HG02943 (cell line): Measurements from ENCODE around the gene MARK1.
A peak's percentile ranks its signal among the peaks of the same experiment; 100 is the strongest.

Experiments used
- ATAC-seq: cut with Tn5 transposase; IDR thresholded peaks from one replicate; pipeline ENCODE4 v1.9.1; 2021; ENCODE audit warnings: mild to moderate bottlenecking, low read depth, moderate library complexity; ENCODE audit not compliant: unreplicated experiment

MARK1 gene

GRCh38 chr1:220527908-220528678 lies at the start of gene MARK1:
Gene MARK1 (plus strand): TSS chr1:220528136. CDS start chr1:220528823, 687 bp downstream.
- ATAC-seq, result peak; percentile 52

DNA sequence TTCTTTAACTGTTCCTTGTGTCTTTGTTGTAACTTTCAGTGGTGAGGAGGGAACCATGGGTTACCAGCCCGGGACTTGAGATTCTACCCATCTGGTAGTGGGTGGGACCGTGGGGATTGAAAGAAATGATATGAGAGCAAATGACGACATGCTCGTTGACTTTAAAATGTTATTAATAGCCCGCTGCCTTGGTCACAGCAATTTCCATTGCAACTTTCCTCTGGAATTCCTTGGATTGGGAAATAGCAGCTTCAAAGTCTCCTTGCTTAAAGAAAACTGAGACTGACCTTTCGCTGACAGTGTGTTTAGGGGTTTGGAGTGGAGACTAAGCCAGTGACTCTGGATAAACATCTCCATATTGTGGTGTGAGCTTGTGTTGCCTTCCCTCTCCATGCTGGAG lies 44.2 kb upstream of the MARK1 start:
- no peak for ATAC-seq

DNA sequence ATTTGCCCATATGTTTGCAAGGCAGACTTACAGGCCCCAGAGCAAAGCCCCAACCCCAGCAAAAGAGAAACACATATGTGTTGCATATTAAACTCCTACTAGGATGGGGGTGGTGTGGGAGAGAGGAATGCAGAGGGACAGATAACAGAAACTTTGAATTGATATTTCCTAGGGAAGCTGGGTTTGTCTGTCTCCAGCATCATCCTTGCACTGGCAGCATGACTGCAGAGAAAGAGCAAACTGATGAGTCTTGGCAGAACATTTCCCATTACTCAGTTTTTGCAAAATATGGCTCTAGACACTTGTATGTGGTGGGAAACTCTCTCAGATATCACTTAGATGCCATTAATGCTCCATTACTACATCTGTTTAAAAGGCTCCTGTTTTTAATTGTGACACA lies 43.8 kb upstream of the MARK1 start:
- no peak for ATAC-seq

- no peak for ATAC-seq
Observed at GRCh38 chr1:220485131-220485530, 42.8 kb upstream of the MARK1 start.

DNA sequence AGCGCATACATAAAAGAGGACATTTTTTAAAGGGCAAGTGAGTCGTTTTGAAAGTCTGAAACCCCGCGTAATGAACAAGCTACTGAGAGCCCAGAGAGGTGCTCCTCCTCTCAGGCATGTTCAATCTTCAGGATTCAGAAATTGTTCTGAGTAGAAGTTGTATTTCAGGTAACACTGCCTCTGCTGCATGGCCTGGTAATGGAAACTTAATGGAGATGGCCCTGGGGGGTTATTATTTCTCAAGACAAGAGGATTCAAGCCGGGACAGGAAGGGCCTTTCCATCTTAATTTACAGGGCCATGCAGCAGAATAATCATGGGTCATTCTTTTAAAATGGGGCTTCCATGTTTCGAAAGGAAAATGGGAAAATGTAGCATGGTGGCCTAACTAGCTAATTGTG lies 42.1 kb upstream of the MARK1 start:
- no peak for ATAC-seq

GRCh38 chr1:220487297-220487820 lies 40.6 kb upstream of the MARK1 start:
- no peak for ATAC-seq

- no peak for ATAC-seq
Observed at GRCh38 chr1:220491891-220492290, 36.0 kb upstream of the MARK1 start.

DNA sequence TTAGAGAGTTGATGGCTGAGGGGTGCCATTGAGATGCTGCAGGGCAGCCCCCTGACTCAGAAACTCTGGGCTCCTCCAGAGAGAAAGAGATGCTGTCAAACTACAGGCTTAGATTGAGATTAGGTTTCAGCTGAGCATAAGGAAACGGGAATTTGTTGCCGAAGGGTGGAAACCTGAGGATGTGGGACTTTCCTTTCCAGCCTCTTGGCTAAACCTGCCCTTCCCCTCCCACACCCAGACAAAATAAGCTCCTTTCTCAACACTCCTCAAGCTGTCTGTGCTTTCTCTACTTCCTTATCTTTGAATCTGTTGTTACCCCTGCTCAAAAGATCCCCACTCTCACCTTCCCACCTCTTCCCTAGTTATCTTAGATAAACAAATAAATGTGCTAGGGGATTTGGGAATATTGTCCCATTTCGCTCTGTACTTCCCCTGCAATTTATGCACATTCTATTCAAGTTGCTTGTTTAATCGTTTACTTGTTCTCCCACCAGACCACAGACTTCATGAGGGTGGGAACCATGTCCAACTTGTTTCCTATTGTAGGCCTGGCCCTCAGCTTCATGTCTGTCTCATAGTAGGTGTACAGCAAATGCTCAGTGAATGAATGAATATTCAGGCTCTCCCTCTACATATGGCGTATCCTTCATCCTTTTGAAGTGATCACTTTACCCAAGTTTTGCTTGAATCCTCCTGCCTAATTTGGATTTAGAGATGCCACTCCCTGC lies 30.6 kb upstream of the MARK1 start:
- no peak for ATAC-seq

DNA sequence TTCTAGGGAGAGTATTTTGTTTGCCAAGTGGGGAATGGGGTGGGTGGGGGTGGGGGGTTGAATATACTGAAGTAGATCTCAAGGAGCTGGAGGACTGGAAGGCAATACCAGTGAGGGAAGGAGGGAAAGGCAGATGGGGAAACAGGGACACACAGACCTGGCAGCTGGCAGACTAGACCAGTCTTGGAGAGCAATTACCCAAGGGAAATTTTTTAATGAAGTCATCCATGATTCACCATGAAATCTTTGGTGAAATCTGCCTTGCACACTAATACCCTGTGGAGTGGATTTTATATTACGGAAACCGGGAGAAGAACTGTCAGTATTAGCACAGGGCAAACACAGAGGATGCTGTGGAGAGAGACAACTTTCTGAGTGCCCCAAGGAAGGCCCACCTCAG lies 29.7 kb upstream of the MARK1 start:
- ATAC-seq, result no peak

DNA sequence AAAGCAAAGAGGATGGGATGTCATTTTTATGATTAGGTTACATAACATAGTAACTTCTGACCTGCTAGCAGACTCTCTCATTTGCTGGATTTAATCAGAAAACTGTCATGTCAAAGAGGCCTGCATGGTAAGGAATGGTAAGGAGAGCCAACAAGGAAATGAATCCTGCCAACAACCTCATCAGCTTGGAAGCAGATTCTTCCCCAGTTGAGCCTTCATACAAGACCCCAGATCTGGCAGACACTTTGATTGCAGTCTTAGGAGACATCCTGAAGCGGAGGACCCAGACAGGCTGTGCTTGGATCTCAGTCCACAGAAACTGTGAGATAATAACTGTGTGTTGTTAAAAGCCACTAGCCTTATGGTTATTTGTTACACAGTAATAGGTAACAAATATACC lies 27.6 kb upstream of the MARK1 start:
- ATAC-seq, result no peak

- no peak for ATAC-seq
Observed at GRCh38 chr1:220504329-220504728, 23.6 kb upstream of the MARK1 start.

DNA sequence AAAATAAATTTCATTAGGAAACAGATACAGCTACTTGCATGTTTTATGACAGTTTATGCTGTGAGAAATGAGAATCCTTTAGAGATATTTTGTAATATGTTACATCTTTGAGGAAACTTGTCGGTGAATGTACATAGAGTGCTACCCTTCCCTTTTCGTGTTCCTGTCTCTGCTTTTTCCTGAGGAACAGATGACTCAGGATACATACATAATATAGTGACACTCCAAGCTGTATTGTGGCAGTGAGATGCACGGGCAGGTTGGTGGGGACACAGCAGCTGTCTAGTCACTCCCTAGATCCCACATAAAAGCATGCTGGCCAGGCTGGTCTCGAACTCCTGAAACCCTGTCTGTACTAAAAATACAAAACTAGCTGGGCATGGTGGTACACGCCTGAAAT lies 20.9 kb upstream of the MARK1 start:
- ATAC-seq, result no peak

- ATAC-seq, result no peak
Observed at GRCh38 chr1:220511179-220511578, 16.8 kb upstream of the MARK1 start.

DNA sequence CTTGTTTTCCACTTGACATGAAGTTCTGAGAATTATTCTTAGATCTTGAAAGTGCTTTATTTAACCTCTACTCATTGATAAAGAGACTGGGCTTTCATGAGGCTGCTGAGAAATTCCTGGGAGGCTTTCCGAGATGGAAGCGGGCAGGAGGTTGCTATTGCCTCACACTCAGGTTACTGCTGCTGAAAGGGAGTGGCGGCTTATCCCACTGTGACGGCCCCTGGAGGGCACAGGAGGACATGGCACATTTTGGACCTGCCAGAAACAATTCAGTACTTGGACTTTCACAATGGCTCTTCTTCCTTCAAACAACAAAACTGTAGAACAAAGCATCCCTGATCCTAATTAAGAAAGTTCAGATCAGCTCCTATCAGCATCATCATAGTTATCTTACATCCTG lies 16.2 kb upstream of the MARK1 start:
- ATAC-seq, result no peak

GRCh38 chr1:220513834-220514233 lies 14.1 kb upstream of the MARK1 start:
- ATAC-seq, result no peak

- ATAC-seq, result no peak
Observed at GRCh38 chr1:220514256-220514655, 13.7 kb upstream of the MARK1 start.

GRCh38 chr1:220516014-220516721 lies 11.8 kb upstream of the MARK1 start:
- no peak for ATAC-seq

DNA sequence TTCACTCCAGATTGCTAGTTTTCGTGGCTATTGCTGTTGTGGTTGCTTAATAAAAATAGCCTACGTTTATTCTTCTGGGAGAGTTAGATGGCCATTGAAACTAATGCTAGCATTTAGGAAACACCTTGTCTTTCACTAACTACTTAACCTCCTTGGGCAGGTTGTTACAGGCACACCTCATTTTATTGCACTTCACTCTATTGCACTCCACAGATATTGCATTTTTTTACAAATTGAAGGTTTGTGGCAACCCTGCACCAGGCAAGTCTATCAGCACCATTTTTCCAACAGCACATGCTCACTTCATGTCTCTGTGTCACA lies 11.3 kb upstream of the MARK1 start:
- no peak for ATAC-seq

DNA sequence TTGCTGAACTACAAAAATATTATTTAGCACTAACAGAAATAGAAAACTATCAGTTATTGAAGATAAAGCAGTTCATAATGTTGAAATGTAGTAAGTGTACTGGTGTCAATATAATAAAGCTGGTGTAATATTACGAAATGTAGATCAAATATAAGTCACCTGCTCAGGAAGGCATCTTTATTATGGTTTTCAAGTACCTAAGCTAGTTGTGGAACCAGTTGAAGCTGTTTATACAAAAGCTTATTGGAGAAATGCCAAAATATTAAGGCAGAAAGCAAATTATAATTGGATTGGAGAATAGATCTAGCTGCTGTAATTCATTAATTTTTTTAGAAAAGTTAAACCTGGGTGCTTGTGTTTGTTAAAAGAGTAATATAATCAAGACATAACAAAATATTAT lies 6.2 kb upstream of the MARK1 start:
- no peak for ATAC-seq

DNA sequence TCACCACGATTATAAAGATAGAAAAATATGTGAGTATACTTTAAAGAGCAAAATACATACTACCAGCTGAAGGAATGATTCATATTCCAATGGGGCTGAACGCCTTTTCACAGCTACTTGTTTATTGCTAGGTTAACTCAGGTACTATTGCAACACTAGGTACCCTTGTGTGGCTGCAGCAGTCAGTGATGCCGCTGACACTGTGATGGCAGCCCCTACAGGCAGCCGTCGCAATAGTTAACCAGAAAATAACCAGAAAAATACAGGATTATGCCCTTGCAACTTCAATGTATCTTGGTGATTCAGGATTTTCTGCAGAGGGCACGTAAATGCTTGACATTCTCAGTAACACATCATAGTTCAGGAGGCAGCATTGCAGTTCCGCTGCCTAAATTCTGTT lies 1.6 kb upstream of the MARK1 start:
- no peak for ATAC-seq

DNA sequence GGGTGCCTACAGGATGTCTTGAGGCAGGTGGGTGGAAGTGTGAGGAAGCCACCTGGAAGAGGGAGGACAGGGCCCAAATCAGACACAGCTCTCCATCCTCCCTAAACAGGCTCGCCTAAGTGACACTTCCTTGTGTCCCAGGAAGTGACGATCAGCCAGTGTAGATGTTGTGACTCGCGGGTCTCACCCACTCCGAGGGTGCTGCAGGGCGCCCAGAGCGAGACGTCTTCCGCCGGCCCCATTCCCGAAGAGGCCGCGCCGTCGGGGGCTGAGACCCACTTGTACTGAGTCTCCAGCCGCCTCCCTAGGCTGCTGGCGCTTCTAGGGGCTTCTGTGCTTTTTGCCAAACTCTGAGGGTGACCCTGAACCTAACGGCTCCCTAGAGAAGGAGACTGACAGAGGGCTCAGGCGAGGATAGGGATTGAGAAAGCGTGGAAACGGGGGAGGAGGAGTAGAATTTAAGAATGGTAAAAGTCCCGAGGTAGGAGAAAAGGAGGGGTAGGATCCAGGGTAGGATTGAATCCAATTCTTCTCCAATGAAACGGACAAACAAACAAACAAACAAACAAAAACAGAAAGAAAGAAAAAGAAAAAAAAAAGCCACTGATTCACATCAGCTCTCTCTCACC lies 543 bp upstream of the MARK1 start:
- ATAC-seq, result no peak
